GM23248 (cell line): Measurements from ENCODE around the gene PPL.

Experiments used
- EZH2 ChIP-seq: fragments of 200-600 bp; sonication (generic); IDR thresholded peaks from 2 replicates; pipeline ENCODE4 v1.6.1; 2018; ENCODE audit warnings: antibody characterized with exemption, mild to moderate bottlenecking; ENCODE audit not compliant: insufficient read depth, poor library complexity, severe bottlenecking
- EZH2phosphoT487 ChIP-seq: fragments of 200-600 bp; sonication (generic); IDR thresholded peaks from 2 replicates; pipeline ENCODE4 v1.6.1; 2018; ENCODE audit warnings: antibody characterized with exemption, moderate library complexity, mild to moderate bottlenecking, low read depth; ENCODE audit not compliant: insufficient read depth

DNA sequence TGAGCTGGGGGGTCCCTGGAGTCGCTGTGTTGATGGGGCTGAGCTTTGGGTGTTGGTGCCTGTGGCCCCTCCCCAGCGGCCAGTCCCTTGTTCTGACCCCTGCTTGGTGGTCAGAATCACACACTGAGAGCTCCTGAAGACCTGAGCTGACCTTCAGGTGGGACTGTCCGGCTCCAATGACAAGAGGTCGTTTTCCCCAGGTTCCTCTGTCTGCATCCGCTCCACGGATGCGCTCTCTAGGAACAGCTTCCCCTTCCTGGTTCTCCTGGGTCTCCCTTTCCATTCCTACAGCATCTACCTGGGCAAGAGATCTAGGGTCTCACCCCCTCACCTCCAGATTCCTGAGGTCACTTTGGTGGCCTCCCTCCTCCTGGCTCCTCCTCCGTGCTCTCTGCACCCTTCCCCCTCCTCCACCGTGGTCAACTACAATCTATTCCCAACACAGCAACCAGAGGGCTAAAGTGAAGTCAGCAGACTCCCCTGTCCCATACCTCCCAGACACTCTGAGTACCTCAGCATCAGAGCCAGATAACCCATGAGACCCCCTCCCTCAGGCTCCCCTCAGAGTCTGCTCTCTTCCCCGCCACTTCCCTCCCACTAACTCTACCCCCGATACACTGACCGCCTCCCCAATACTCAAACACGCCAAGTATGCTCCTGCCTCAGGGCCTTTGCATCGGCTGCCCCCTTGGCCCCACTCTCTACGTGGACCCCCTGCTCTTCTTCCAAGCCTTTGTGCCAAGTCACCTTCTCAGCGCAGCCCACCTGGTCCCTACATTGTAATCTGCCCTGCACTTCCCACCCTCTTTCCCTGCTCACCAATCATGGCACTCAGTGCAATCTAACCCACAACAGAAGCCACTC, 12.2 kb upstream of the PPL start:
- TF ChIP-seq EZH2: no peak
- no peak for TF ChIP-seq EZH2phosphoT487
